H9 (cell line): Measurements from ENCODE around the gene PPL. TPM values are rescaled to one million over a fixed set of nuclear protein-coding genes. Genes with fewer than 3 reads are reported as not detected.

ENCODE experiments used
- DNase-seq: peaks from one replicate; pipeline ENCODE4 v3.0.0-alpha.2; 2017
- H2AFZ ChIP-seq: one replicate; pipeline ENCODE4 v1.6.1; 2013; ENCODE audit warnings: mild to moderate bottlenecking, low read length, control low read depth, moderate library complexity
- H2AK5ac ChIP-seq: 2 replicates; pipeline ENCODE4 v1.6.1; 2013; ENCODE audit warnings: low read length, control low read depth, mixed read lengths; ENCODE audit not compliant: insufficient read length
- H2BK120ac ChIP-seq: one replicate; pipeline ENCODE4 v1.6.1; 2013; ENCODE audit warnings: low read depth, mild to moderate bottlenecking, low read length, control low read depth, inconsistent platforms; ENCODE audit not compliant: poor library complexity, severe bottlenecking
- H2BK12ac ChIP-seq: 2 replicates; pipeline ENCODE4 v1.6.1; 2013; ENCODE audit warnings: low read length, control low read depth, mixed read lengths, low read depth; ENCODE audit not compliant: insufficient read length
- H2BK15ac ChIP-seq: 2 replicates; pipeline ENCODE4 v1.6.1; 2013; ENCODE audit warnings: low read depth, low read length, control low read depth
- H2BK20ac ChIP-seq: one replicate; pipeline ENCODE4 v1.6.1; 2013; ENCODE audit warnings: low read depth, mild to moderate bottlenecking, low read length, control low read depth, inconsistent platforms; ENCODE audit not compliant: poor library complexity, severe bottlenecking
- H2BK5ac ChIP-seq: 2 replicates; pipeline ENCODE4 v1.6.1; 2013; ENCODE audit warnings: low read length, control low read depth, mixed read lengths; ENCODE audit not compliant: insufficient read length
- H3K14ac ChIP-seq: 2 replicates; pipeline ENCODE4 v1.6.1; 2013; ENCODE audit warnings: low read length, control low read depth; ENCODE audit not compliant: insufficient read depth
- H3K18ac ChIP-seq: 2 replicates; pipeline ENCODE4 v1.6.1; 2013; ENCODE audit warnings: low read depth, mild to moderate bottlenecking, mixed read lengths, low read length, control low read depth; ENCODE audit not compliant: insufficient read length
- H3K23ac ChIP-seq: 2 replicates; pipeline ENCODE4 v1.6.1; 2013; ENCODE audit warnings: low read length, control low read depth, mixed read lengths, low read depth; ENCODE audit not compliant: insufficient read length
- H3K23me2 ChIP-seq: 2 replicates; pipeline ENCODE4 v1.6.1; 2013; ENCODE audit warnings: low read depth, mild to moderate bottlenecking, mixed read lengths, low read length, control low read depth; ENCODE audit not compliant: insufficient read length, poor library complexity, severe bottlenecking
- H3K27ac ChIP-seq: 2 replicates; pipeline ENCODE4 v1.5.1; 2013; ENCODE audit warnings: low read length, control low read depth, mixed read lengths, low read depth; ENCODE audit not compliant: insufficient read length
- H3K27me3 ChIP-seq: 2 replicates; pipeline ENCODE4 v1.6.1; 2013; ENCODE audit warnings: low read length, control low read depth, inconsistent platforms; ENCODE audit not compliant: insufficient read depth
- H3K4ac ChIP-seq: 2 replicates; pipeline ENCODE4 v1.6.1; 2013; ENCODE audit warnings: low read depth, mild to moderate bottlenecking, control low read depth, inconsistent platforms, low read length, moderate library complexity
- H3K4me1 ChIP-seq: 2 replicates; pipeline ENCODE4 v1.6.1; 2013; ENCODE audit warnings: low read length, control low read depth, inconsistent platforms; ENCODE audit not compliant: insufficient read depth
- H3K4me2 ChIP-seq: 2 replicates; pipeline ENCODE4 v1.6.1; 2013; ENCODE audit warnings: low read length, control low read depth, mixed read lengths; ENCODE audit not compliant: insufficient read length, insufficient read depth
- H3K56ac ChIP-seq: 2 replicates; pipeline ENCODE4 v1.6.1; 2013; ENCODE audit warnings: low read depth, mild to moderate bottlenecking, mixed read lengths, low read length, control low read depth; ENCODE audit not compliant: insufficient read length
- H3K79me1 ChIP-seq: 2 replicates; pipeline ENCODE4 v1.6.1; 2013; ENCODE audit warnings: low read depth, mild to moderate bottlenecking, moderate library complexity, low read length, control low read depth, inconsistent platforms; ENCODE audit not compliant: insufficient read depth, poor library complexity, severe bottlenecking
- H3K79me2 ChIP-seq: 2 replicates; pipeline ENCODE4 v1.6.1; 2013; ENCODE audit warnings: low read length, control low read depth, inconsistent platforms; ENCODE audit not compliant: insufficient read depth
- H3K9ac ChIP-seq: 2 replicates; pipeline ENCODE4 v1.6.1; 2013; ENCODE audit warnings: low read length, control low read depth, mixed read lengths; ENCODE audit not compliant: insufficient read length; ENCODE audit errors: extremely low read depth
- H3K9me3 ChIP-seq: one replicate; pipeline ENCODE4 v1.6.1; 2013; ENCODE audit warnings: low read depth, low read length, inconsistent platforms; ENCODE audit not compliant: control insufficient read depth
- H3T11ph ChIP-seq: one replicate; pipeline ENCODE4 v1.6.1; 2013; ENCODE audit warnings: mild to moderate bottlenecking, low read length, control low read depth, inconsistent platforms
- H4K20me1 ChIP-seq: one replicate; pipeline ENCODE4 v1.6.1; 2013; ENCODE audit not compliant: control insufficient read depth, insufficient read length, insufficient read depth
- H4K5ac ChIP-seq: 2 replicates; pipeline ENCODE4 v1.6.1; 2013; ENCODE audit warnings: low read depth, mild to moderate bottlenecking, mixed read lengths, low read length, control low read depth; ENCODE audit not compliant: insufficient read length
- H4K8ac ChIP-seq: replicated peaks from 2 replicates; pipeline ENCODE4 v1.6.1; 2013; ENCODE audit warnings: low read length, control low read depth, mixed read lengths, low read depth; ENCODE audit not compliant: insufficient read length
- H4K91ac ChIP-seq: 2 replicates; pipeline ENCODE4 v1.6.1; 2013; ENCODE audit warnings: low read depth, mild to moderate bottlenecking, moderate library complexity, mixed read lengths, low read length, control low read depth; ENCODE audit not compliant: insufficient read length
- H3K27ac Mint-ChIP-seq, 3 experiments: 2 replicates in 2 of 3; 3 replicates in 1 of 3; pipeline ENCODE4 v1.8.0; 2020 to 2021; ENCODE audit warnings: mixed read lengths in 3 of 3, mild to moderate bottlenecking in 1 of 3, moderate library complexity in 1 of 3
- H3K27me3 Mint-ChIP-seq: 2 replicates; pipeline ENCODE4 v1.8.0; 2021; ENCODE audit warnings: low read depth, mild to moderate bottlenecking, moderate library complexity, mixed read lengths
- H3K36me3 Mint-ChIP-seq, 3 experiments: 2 replicates in 2 of 3; 3 replicates in 1 of 3; pipeline ENCODE4 v1.8.0; 2020 to 2021; ENCODE audit warnings: low read depth in 3 of 3, mixed read lengths in 3 of 3; ENCODE audit not compliant: insufficient read depth in 1 of 3
- H3K4me1 Mint-ChIP-seq, 2 experiments: 2 replicates each; pipeline ENCODE4 v1.8.0; 2020; ENCODE audit warnings: mixed read lengths in 2 of 2
- H3K4me3 Mint-ChIP-seq, 2 experiments: 2 replicates in 1 of 2; 3 replicates in 1 of 2; pipeline ENCODE4 v1.8.0; 2020 to 2021; ENCODE audit warnings: mild to moderate bottlenecking in 2 of 2, mixed read lengths in 2 of 2, moderate library complexity in 1 of 2
- H3K9me3 Mint-ChIP-seq, 2 experiments: 2 replicates in 1 of 2; 3 replicates in 1 of 2; pipeline ENCODE4 v1.8.0; 2020; ENCODE audit warnings: mild to moderate bottlenecking in 2 of 2, mixed read lengths in 2 of 2, moderate library complexity in 1 of 2
- WGBS: extraction: QIAGEN DNeasy Blood & Tissue Kit; methylation state at CpG from one replicate; pipeline ENCODE4 v1.1.7; 2013; ENCODE audit warnings: missing lambda C conversion rate, low lambda C conversion rate, mixed read lengths; ENCODE audit not compliant: insufficient read length; ENCODE audit errors: extremely low coverage; 5-methylcytosine and 5-hydroxymethylcytosine counted together
- total RNA-seq: library from RNA; stranded (reverse); gene quantifications from 2 replicates; pipeline ENCODE4 v1.2.1, GENCODE V29; 2021
- TF ChIP-seq, protein P1 (sequence below): fragments of 200-600 bp; sonication (generic); conservative IDR thresholded peaks from 3 replicates; pipeline ENCODE4 v1.8.0; 2021; ENCODE audit warnings: antibody characterized with exemption, mild to moderate bottlenecking

The PPL gene
- total RNA-seq, 1 experiment from 2014 or later = 29.2 TPM

DNA sequence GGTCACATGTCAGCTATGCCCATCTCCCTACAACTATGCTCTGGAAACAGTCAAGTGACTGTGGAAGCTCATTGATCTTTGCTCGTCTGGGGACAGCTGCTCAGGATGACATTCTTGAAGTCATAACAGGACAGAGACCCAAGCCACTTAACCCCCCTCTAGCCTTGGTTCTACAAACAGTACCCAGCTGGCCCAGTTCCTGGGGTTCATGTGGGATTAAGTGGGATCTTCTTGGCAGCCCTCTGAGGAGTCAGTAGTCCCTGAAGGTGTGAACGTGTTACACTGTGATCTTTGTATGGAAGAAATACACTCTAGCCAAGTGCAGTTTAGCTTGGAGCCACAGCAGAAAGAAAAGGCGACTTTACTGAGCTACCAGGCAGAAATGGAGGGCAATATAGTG lies 63.9 kb downstream of the PPL start:
- Histone ChIP-seq H3K56ac (no peak overlapping the region), H4K8ac (no peak overlapping the region), H2AFZ (no peak overlapping the region), H3K9ac (no peak overlapping the region), H3K9me3 (no peaks in the 10 kb centered on the region), H2AK5ac (no peak overlapping the region), H4K20me1 (peaks cover 2% of the 10 kb centered on the region), H2BK20ac (no peak overlapping the region), H3K14ac (no peak overlapping the region), H3K79me1 (no peaks in the 10 kb centered on the region), H3T11ph (no peak overlapping the region), H3K23ac (no peak overlapping the region), H3K23me2 (no peaks in the 10 kb centered on the region), H3K18ac (no peak overlapping the region), H3K79me2 (no peaks in the 10 kb centered on the region), H4K91ac (no peak overlapping the region), H2BK120ac (no peak overlapping the region), H3K27ac (no peak overlapping the region), H2BK12ac (no peak overlapping the region), H3K4me2 (no peak overlapping the region), H3K27me3 (no peaks in the 10 kb centered on the region; the same call in 1 of the 2 replicates), H2BK5ac (no peak overlapping the region), H3K4ac (no peak overlapping the region), H3K4me1 (no peaks in the 10 kb centered on the region), H4K5ac (no peak overlapping the region), H2BK15ac (no peak overlapping the region)
- Mint-ChIP-seq H3K27me3 (no peaks in the 10 kb centered on the region), H3K4me1 (no peaks in the 10 kb centered on the region), H3K36me3 (peaks cover 43 to 92% (median 86%) of the 10 kb centered on the region in 3 experiments), H3K4me3 (no peak overlapping the region), H3K27ac (no peak overlapping the region; a peak in 1 of 7 replicates), H3K9me3 (no peaks in the 10 kb centered on the region)
- WGBS = no CpG with 5 or more reads among the region's 3 CpGs
- TF ChIP-seq, protein P1, sequence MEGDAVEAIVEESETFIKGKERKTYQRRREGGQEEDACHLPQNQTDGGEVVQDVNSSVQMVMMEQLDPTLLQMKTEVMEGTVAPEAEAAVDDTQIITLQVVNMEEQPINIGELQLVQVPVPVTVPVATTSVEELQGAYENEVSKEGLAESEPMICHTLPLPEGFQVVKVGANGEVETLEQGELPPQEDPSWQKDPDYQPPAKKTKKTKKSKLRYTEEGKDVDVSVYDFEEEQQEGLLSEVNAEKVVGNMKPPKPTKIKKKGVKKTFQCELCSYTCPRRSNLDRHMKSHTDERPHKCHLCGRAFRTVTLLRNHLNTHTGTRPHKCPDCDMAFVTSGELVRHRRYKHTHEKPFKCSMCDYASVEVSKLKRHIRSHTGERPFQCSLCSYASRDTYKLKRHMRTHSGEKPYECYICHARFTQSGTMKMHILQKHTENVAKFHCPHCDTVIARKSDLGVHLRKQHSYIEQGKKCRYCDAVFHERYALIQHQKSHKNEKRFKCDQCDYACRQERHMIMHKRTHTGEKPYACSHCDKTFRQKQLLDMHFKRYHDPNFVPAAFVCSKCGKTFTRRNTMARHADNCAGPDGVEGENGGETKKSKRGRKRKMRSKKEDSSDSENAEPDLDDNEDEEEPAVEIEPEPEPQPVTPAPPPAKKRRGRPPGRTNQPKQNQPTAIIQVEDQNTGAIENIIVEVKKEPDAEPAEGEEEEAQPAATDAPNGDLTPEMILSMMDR = no peak
- DNase-seq = no peak
